A549 (cell line): ENCODE results near the gene GIMAP8. TPM values are rescaled to one million over a fixed set of nuclear protein-coding genes. Genes with fewer than 3 reads are reported as not detected.
A peak's percentile ranks its signal among the peaks of the same experiment; 100 is the strongest.

ENCODE experiments used
- ATAC-seq, 2 experiments: fragments of 200-7000 bp in 1 of 2; fragments of >200 bp in 1 of 2; cut with Nextera tagmentation in 1 of 2; cut with Tn5 transposase in 1 of 2; 3 replicates each; pipeline versions ENCODE4 v1.8.0 to v1.9.1; 2018 to 2020; ENCODE audit warnings: mild to moderate bottlenecking in 1 of 2, moderate library complexity in 1 of 2
- CTCF ChIA-PET: fragments of 300-600 bp; sonication (Branson Sonifier 250); formaldehyde crosslinking; extraction: SDS; loops from one replicate; lab custom pipeline; 2021; ENCODE audit warnings: antibody characterized with exemption, inconsistent platforms; lab: Yijun Ruan, JAX
- POLR2A ChIA-PET: fragments of 350-600 bp; formaldehyde crosslinking; extraction: SDS; loops from one replicate; lab custom pipeline; 2021; ENCODE audit warnings: antibody characterized with exemption, inconsistent platforms; lab: Yijun Ruan, JAX
- DNase-seq, 2 experiments: peaks; one replicate each; pipeline versions ENCODE4 v3.0.0 to v3.0.0-alpha.2; 2011 to 2016; ENCODE audit warnings: low read depth in 1 of 2, low spot score in 1 of 2
- FAIRE-seq: peaks from 2 replicates; lab custom pipeline; 2011; peaks lifted over from hg19 to GRCh38; lab: Jason Lieb, UNC
- H3K27ac ChIP-seq, 2 experiments: fragments of >200 bp; sonication (Bioruptor Twin); formaldehyde crosslinking; 3 replicates each; pipeline ENCODE4 v1.5.1; 2016 to 2017
- H3K4me1 ChIP-seq: fragments of >200 bp; sonication (Bioruptor Twin); formaldehyde crosslinking; 3 replicates; pipeline ENCODE4 v1.6.1; 2016
- H3K4me2 ChIP-seq: fragments of >200 bp; sonication (Bioruptor Twin); formaldehyde crosslinking; 3 replicates; pipeline ENCODE4 v1.6.1; 2016
- H3K4me3 ChIP-seq: fragments of >200 bp; sonication (Bioruptor Twin); formaldehyde crosslinking; 3 replicates; pipeline ENCODE4 v1.5.1; 2016
- H3K9me3 ChIP-seq: fragments of >200 bp; sonication (Bioruptor Twin); formaldehyde crosslinking; 3 replicates; pipeline ENCODE4 v1.6.1; 2016
- BHLHE40 ChIP-seq: IDR thresholded peaks from 2 replicates; pipeline ENCODE4 v1.6.1; 2012; ENCODE audit warnings: low read depth, low read length, inconsistent platforms
- CBX8 ChIP-seq: fragments of 200-600 bp; sonication (generic); IDR thresholded peaks from 2 replicates; pipeline ENCODE4 v1.6.1; 2016
- FOXS1 ChIP-seq: fragments of 250-450 bp; sonication (Bioruptor Pico); IDR thresholded peaks from 2 replicates; pipeline ENCODE4 v1.5.0; 2020; ENCODE audit warnings: mild to moderate bottlenecking, moderate library complexity
- GATA3 ChIP-seq: IDR thresholded peaks from 2 replicates; pipeline ENCODE4 v1.6.1; 2012; ENCODE audit warnings: borderline replicate concordance
- HOXA7 ChIP-seq: fragments of 250-450 bp; sonication (Bioruptor Pico); IDR thresholded peaks from 2 replicates; pipeline ENCODE4 v1.5.0; 2020; ENCODE audit warnings: mild to moderate bottlenecking, moderate library complexity
- JUN ChIP-seq, 2 experiments: fragments of >200 bp; sonication (Bioruptor Twin); formaldehyde crosslinking; IDR thresholded peaks; 2 replicates in 1 of 2; 3 replicates in 1 of 2; pipeline ENCODE4 v1.6.1; 2016 to 2017
- JUNB ChIP-seq: fragments of >200 bp; sonication (Bioruptor Twin); formaldehyde crosslinking; IDR thresholded peaks from 2 replicates; pipeline ENCODE4 v1.6.1; 2016
- KDM1A ChIP-seq: fragments of 200-600 bp; sonication (generic); IDR thresholded peaks from 2 replicates; pipeline ENCODE4 v1.6.1; 2016; ENCODE audit warnings: low read depth, mild to moderate bottlenecking
- KDM5A ChIP-seq: fragments of 200-600 bp; sonication (generic); IDR thresholded peaks from 2 replicates; pipeline ENCODE4 v1.6.1; 2016; ENCODE audit warnings: antibody characterized with exemption, mild to moderate bottlenecking
- MYC ChIP-seq: IDR thresholded peaks from 2 replicates; pipeline ENCODE4 v1.6.1; 2012; ENCODE audit warnings: mild to moderate bottlenecking, inconsistent platforms, low read length, improper control_type of control experiment, borderline replicate concordance
- PBX3 ChIP-seq: IDR thresholded peaks from 2 replicates; pipeline ENCODE4 v1.6.1; 2012
- POLR2AphosphoS2 ChIP-seq: conservative IDR thresholded peaks from 2 replicates; pipeline ENCODE4 v1.6.1; 2012; ENCODE audit warnings: low read length, improper control_type of control experiment, inconsistent platforms
- RNF2 ChIP-seq: fragments of 200-600 bp; sonication (generic); IDR thresholded peaks from 2 replicates; pipeline ENCODE4 v1.6.1; 2016; ENCODE audit warnings: low read depth, mild to moderate bottlenecking, antibody characterized with exemption, moderate library complexity, borderline replicate concordance
- TFCP2L1 ChIP-seq: fragments of 250-450 bp; sonication (Bioruptor Pico); IDR thresholded peaks from 2 replicates; pipeline ENCODE4 v1.5.0; 2021; ENCODE audit warnings: mild to moderate bottlenecking
- ZC3H11A ChIP-seq: fragments of 450-650 bp; IDR thresholded peaks from 2 replicates; pipeline ENCODE4 v1.6.1; 2014; ENCODE audit warnings: antibody characterized with exemption, mild to moderate bottlenecking
- ZNF302 ChIP-seq: fragments of 250-450 bp; sonication (Bioruptor Pico); IDR thresholded peaks from 2 replicates; pipeline ENCODE4 v1.9.0; 2021; ENCODE audit warnings: inconsistent platforms, mild to moderate bottlenecking, moderate library complexity
- ZSCAN20 ChIP-seq: fragments of 250-450 bp; sonication (Bioruptor Pico); IDR thresholded peaks from 2 replicates; pipeline ENCODE4 v1.8.0; 2022; ENCODE audit warnings: mild to moderate bottlenecking, moderate library complexity
- WGBS: methylation state at CpG from one replicate; pipeline ENCODE4 v1.1.6; 2017; ENCODE audit errors: missing lambda C conversion rate; 5-methylcytosine and 5-hydroxymethylcytosine counted together
- polyA plus RNA-seq, 4 experiments: library from polyadenylated mRNA; depleted of rRNA in 3 of 4; stranded (reverse); fragments of >200 nt; fragmentation: RNase III in 1 of 4; extraction: RNeasy Plus Mini Kit Qiagen cat#74134 plus additional on column Dnase treatment in 1 of 4; gene quantifications; 2 replicates in 3 of 4; 3 replicates in 1 of 4; pipeline ENCODE4 v1.2.3, GENCODE V29; 2011 to 2017
- TF ChIP-seq, protein P1 (sequence below): fragments of 250-450 bp; sonication (Bioruptor Pico); IDR thresholded peaks from 2 replicates; pipeline ENCODE4 v1.5.0; 2021; ENCODE audit warnings: mild to moderate bottlenecking, moderate library complexity, borderline replicate concordance

GIMAP8 gene
- polyA plus RNA-seq, 2 of the 4 experiments (the other 2 are of a cell fraction) = not detected

- no peak for FAIRE-seq
- H3K27ac ChIP-seq = peak overlapping the region; percentile 92 to 97
- CTCF ChIA-PET = interaction anchor here (0.8 to 1.7 kb wide), 8 partner anchors 10 to 121 kb away, joined by 3 to 7 read pairs (median 4); no protein-coding TSS in a partner anchor
Measured at GRCh38 chr7:150406567-150407421, 43.6 kb upstream of the GIMAP8 start.

DNA sequence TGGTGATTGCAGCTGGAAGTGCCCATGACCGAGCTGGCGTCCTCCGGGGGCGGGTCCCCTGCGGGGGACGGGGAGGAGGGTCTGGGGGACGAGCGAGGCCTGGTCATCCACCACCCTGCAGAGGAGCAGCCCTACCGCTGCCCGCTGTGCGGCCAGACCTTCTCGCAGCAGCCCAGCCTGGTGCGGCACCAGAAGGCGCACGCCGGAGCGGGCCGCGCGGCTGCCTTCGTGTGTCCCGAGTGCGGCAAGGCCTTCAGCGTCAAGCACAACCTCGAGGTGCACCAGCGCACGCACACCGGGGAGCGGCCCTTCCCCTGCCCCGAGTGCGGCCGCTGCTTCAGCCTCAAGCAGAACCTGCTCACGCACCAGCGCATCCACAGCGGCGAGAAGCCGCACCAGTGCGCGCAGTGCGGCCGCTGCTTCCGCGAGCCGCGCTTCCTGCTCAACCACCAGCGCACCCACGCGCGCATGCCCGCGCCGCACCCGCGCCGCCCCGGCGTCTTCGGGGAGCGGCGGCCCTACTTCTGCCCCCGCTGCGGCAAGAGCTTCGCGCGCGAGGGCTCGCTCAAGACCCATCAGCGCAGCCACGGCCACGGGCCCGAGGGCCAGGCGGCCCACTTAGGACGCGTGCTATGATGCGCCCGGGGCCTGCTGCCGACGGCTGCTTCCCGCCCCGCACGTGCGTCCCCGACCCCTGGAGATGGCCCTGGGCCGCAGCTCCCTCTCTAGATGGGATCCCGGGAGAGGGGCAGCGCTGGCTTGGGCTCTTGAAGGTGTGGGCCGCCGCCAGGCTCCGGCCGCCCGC lies 42.6 kb upstream of the GIMAP8 start:
- ChIA-PET POLR2A (interaction anchor here (1.3 kb wide), 1 partner anchor 39 kb away, joined by 3 read pairs; the partner anchor contains the start of gene REPIN1), CTCF (interaction anchor here (0.8 to 1.7 kb wide), 5 partner anchors 14 to 122 kb away, joined by 3 to 7 read pairs (median 4); partner anchors contain the start of gene REPIN1)
- ATAC-seq = no peak
- WGBS = 96% methylated on average over 60 of the region's 91 CpGs
- no peak overlapping the region for H3K4me2 ChIP-seq
- H3K27ac ChIP-seq = peak overlapping the region in 1 of 2 experiments; percentile 97; a peak in 3 of 6 replicates
- no peak overlapping the region for H3K4me3 ChIP-seq
- no peak for DNase-seq
- TF ChIP-seq KDM1A (no peak), GATA3 (no peak), KDM5A (no peak), CBX8 (no peak), ZC3H11A (no peak), RNF2 (no peak), PBX3 (no peak), TFCP2L1 (CRISPR knock-in tag) (no peak), ZSCAN20 (no peak), FOXS1 (CRISPR knock-in tag) (no peak)
- peaks cover 30% of the 10 kb centered on the region for H3K4me1 ChIP-seq
- no peaks in the 10 kb centered on the region for H3K9me3 ChIP-seq
- no peak for FAIRE-seq

More at GRCh38 chr7:150406567-150407421, 43.6 kb upstream of the GIMAP8 start:
- no peaks in the 10 kb centered on the region for H3K9me3 ChIP-seq
- ATAC-seq = no peak
- peaks cover 30% of the 10 kb centered on the region for H3K4me1 ChIP-seq
- WGBS = 46% methylated on average over 10 of the region's 10 CpGs
- POLR2A ChIA-PET = interaction anchor here (1.3 to 1.5 kb wide), 2 partner anchors 29 to 38 kb away, joined by 3 to 12 read pairs; partner anchors contain the start of gene REPIN1
- TF ChIP-seq ZC3H11A = no peak
- no peak for TF ChIP-seq HOXA7 (CRISPR knock-in tag)
- TF ChIP-seq POLR2AphosphoS2 = no peak
- no peak for TF ChIP-seq BHLHE40
- no peak for TF ChIP-seq JUNB
- TF ChIP-seq JUN (IDR thresholded peaks at IDR 0.05) = no peak
- TF ChIP-seq MYC = no peak
- TF ChIP-seq ZNF302 = no peak
- TF ChIP-seq, protein P1, sequence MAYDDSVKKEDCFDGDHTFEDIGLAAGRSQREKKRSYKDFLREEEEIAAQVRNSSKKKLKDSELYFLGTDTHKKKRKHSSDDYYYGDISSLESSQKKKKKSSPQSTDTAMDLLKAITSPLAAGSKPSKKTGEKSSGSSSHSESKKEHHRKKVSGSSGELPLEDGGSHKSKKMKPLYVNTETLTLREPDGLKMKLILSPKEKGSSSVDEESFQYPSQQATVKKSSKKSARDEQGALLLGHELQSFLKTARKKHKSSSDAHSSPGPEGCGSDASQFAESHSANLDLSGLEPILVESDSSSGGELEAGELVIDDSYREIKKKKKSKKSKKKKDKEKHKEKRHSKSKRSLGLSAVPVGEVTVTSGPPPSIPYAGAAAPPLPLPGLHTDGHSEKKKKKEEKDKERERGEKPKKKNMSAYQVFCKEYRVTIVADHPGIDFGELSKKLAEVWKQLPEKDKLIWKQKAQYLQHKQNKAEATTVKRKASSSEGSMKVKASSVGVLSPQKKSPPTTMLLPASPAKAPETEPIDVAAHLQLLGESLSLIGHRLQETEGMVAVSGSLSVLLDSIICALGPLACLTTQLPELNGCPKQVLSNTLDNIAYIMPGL = no peak
- no peak for DNase-seq
- H3K4me3 ChIP-seq = no peak overlapping the region
- peak overlapping the region; percentile 94 for H3K4me2 ChIP-seq
